ENCODE results near the gene TMEM178A.
A peak's percentile ranks its signal among the peaks of the same experiment; 100 is the strongest.

TMEM178A gene

GRCh38 chr2:39712953-39713352, 47.2 kb downstream of the TMEM178A start:
- Histone ChIP-seq H3K9ac (ENCODE audit: low read length in 2 of 2) (no peak overlapping the region), H3K4me1 (ENCODE audit: control insufficient read depth, insufficient read depth, low read length) (no peaks in the 10 kb centered on the region), H3K27me3 (ENCODE audit: control insufficient read depth in 1 of 2, insufficient read depth in 2 of 2, low read length in 2 of 2) (no peaks in the 10 kb centered on the region), H3K36me3 (ENCODE audit: control insufficient read depth in 2 of 2, insufficient read depth in 2 of 2, low read length in 2 of 2) (no peaks in the 10 kb centered on the region), H3K9me3 (ENCODE audit: control insufficient read depth in 2 of 2, low read length in 2 of 2) (no peaks in the 10 kb centered on the region), H3K27ac (ENCODE audit: low read length) (no peak overlapping the region), H3K4me3 (ENCODE audit: low read length in 2 of 2) (no peak overlapping the region)

- H3K9me3 ChIP-seq (ENCODE audit: control insufficient read depth in 2 of 2, low read length in 2 of 2) = no peaks in the 10 kb centered on the region
- H3K9ac ChIP-seq (ENCODE audit: low read length in 2 of 2) = no peak overlapping the region
- no peaks in the 10 kb centered on the region for H3K27me3 ChIP-seq (ENCODE audit: control insufficient read depth in 1 of 2, insufficient read depth in 2 of 2, low read length in 2 of 2)
- H3K36me3 ChIP-seq (ENCODE audit: control insufficient read depth in 2 of 2, insufficient read depth in 2 of 2, low read length in 2 of 2) = no peaks in the 10 kb centered on the region
- no peak overlapping the region for H3K4me3 ChIP-seq (ENCODE audit: low read length in 2 of 2)
- H3K27ac ChIP-seq (ENCODE audit: low read length) = no peak overlapping the region
- no peaks in the 10 kb centered on the region for H3K4me1 ChIP-seq (ENCODE audit: control insufficient read depth, insufficient read depth, low read length)
These were observed 49.4 kb downstream of the TMEM178A start for GRCh38 chr2:39715095-39715494.

GRCh38 chr2:39715822-39716221, 50.1 kb downstream of the TMEM178A start:
- Histone ChIP-seq H3K4me3 (ENCODE audit: low read length in 2 of 2) (no peak overlapping the region), H3K4me1 (ENCODE audit: control insufficient read depth, insufficient read depth, low read length) (no peaks in the 10 kb centered on the region), H3K36me3 (ENCODE audit: control insufficient read depth in 2 of 2, insufficient read depth in 2 of 2, low read length in 2 of 2) (no peaks in the 10 kb centered on the region), H3K9ac (ENCODE audit: low read length in 2 of 2) (no peak overlapping the region), H3K9me3 (ENCODE audit: control insufficient read depth in 2 of 2, low read length in 2 of 2) (no peaks in the 10 kb centered on the region), H3K27ac (ENCODE audit: low read length) (no peak overlapping the region), H3K27me3 (ENCODE audit: control insufficient read depth in 1 of 2, insufficient read depth in 2 of 2, low read length in 2 of 2) (no peaks in the 10 kb centered on the region)

- no peaks in the 10 kb centered on the region for H3K9me3 ChIP-seq (ENCODE audit: control insufficient read depth in 2 of 2, low read length in 2 of 2)
- no peak overlapping the region for H3K4me3 ChIP-seq (ENCODE audit: low read length in 2 of 2)
- H3K4me1 ChIP-seq (ENCODE audit: control insufficient read depth, insufficient read depth, low read length) = no peaks in the 10 kb centered on the region
- H3K27me3 ChIP-seq (ENCODE audit: control insufficient read depth in 1 of 2, insufficient read depth in 2 of 2, low read length in 2 of 2) = no peaks in the 10 kb centered on the region
- H3K27ac ChIP-seq (ENCODE audit: low read length) = no peak overlapping the region
- no peaks in the 10 kb centered on the region for H3K36me3 ChIP-seq (ENCODE audit: control insufficient read depth in 2 of 2, insufficient read depth in 2 of 2, low read length in 2 of 2)
- no peak overlapping the region for H3K9ac ChIP-seq (ENCODE audit: low read length in 2 of 2)
These were observed 51.4 kb downstream of the TMEM178A start for GRCh38 chr2:39717067-39717466.

GRCh38 chr2:39718483-39718882, 52.8 kb downstream of the TMEM178A start:
- H3K4me1 ChIP-seq (ENCODE audit: control insufficient read depth, insufficient read depth, low read length) = peaks cover 2% of the 10 kb centered on the region
- no peaks in the 10 kb centered on the region for H3K36me3 ChIP-seq (ENCODE audit: control insufficient read depth in 2 of 2, insufficient read depth in 2 of 2, low read length in 2 of 2)
- H3K27ac ChIP-seq (ENCODE audit: low read length) = no peak overlapping the region
- H3K9me3 ChIP-seq (ENCODE audit: control insufficient read depth in 2 of 2, low read length in 2 of 2) = no peaks in the 10 kb centered on the region
- H3K9ac ChIP-seq (ENCODE audit: low read length in 2 of 2) = no peak overlapping the region
- H3K27me3 ChIP-seq (ENCODE audit: control insufficient read depth in 1 of 2, insufficient read depth in 2 of 2, low read length in 2 of 2) = no peaks in the 10 kb centered on the region
- no peak overlapping the region for H3K4me3 ChIP-seq (ENCODE audit: low read length in 2 of 2)

GRCh38 chr2:39719317-39719716, 53.6 kb downstream of the TMEM178A start:
- Histone ChIP-seq H3K27me3 (ENCODE audit: control insufficient read depth in 1 of 2, insufficient read depth in 2 of 2, low read length in 2 of 2) (no peaks in the 10 kb centered on the region), H3K4me1 (ENCODE audit: control insufficient read depth, insufficient read depth, low read length) (peaks cover 6% of the 10 kb centered on the region), H3K27ac (ENCODE audit: low read length) (no peak overlapping the region), H3K36me3 (ENCODE audit: control insufficient read depth in 2 of 2, insufficient read depth in 2 of 2, low read length in 2 of 2) (no peaks in the 10 kb centered on the region), H3K9me3 (ENCODE audit: control insufficient read depth in 2 of 2, low read length in 2 of 2) (no peaks in the 10 kb centered on the region), H3K4me3 (ENCODE audit: low read length in 2 of 2) (no peak overlapping the region), H3K9ac (ENCODE audit: low read length in 2 of 2) (no peak overlapping the region)

GRCh38 chr2:39720970-39721369, 55.3 kb downstream of the TMEM178A start:
- H3K27me3 ChIP-seq (ENCODE audit: control insufficient read depth in 1 of 2, insufficient read depth in 2 of 2, low read length in 2 of 2) = no peaks in the 10 kb centered on the region
- no peaks in the 10 kb centered on the region for H3K36me3 ChIP-seq (ENCODE audit: control insufficient read depth in 2 of 2, insufficient read depth in 2 of 2, low read length in 2 of 2)
- peaks cover 6% of the 10 kb centered on the region for H3K4me1 ChIP-seq (ENCODE audit: control insufficient read depth, insufficient read depth, low read length)
- no peaks in the 10 kb centered on the region for H3K9me3 ChIP-seq (ENCODE audit: control insufficient read depth in 2 of 2, low read length in 2 of 2)
- no peak overlapping the region for H3K9ac ChIP-seq (ENCODE audit: low read length in 2 of 2)
- no peak overlapping the region for H3K4me3 ChIP-seq (ENCODE audit: low read length in 2 of 2)
- H3K27ac ChIP-seq (ENCODE audit: low read length) = no peak overlapping the region

- Histone ChIP-seq H3K9ac (ENCODE audit: low read length in 2 of 2) (no peak overlapping the region), H3K4me1 (ENCODE audit: control insufficient read depth, insufficient read depth, low read length) (peaks cover 6% of the 10 kb centered on the region), H3K27ac (ENCODE audit: low read length) (peak overlapping the region; percentile 31)
These were observed 57.8 kb downstream of the TMEM178A start for GRCh38 chr2:39723497-39723896.

GRCh38 chr2:39723946-39724827, 58.5 kb downstream of the TMEM178A start:
- peaks cover 6% of the 10 kb centered on the region for H3K4me1 ChIP-seq (ENCODE audit: control insufficient read depth, insufficient read depth, low read length)
- peak overlapping the region; percentile 31 for H3K27ac ChIP-seq (ENCODE audit: low read length)
- no peaks in the 10 kb centered on the region for H3K9me3 ChIP-seq (ENCODE audit: control insufficient read depth in 2 of 2, low read length in 2 of 2)
- H3K4me3 ChIP-seq (ENCODE audit: low read length in 2 of 2) = no peak overlapping the region
- no peak overlapping the region for H3K9ac ChIP-seq (ENCODE audit: low read length in 2 of 2)
- H3K36me3 ChIP-seq (ENCODE audit: control insufficient read depth in 2 of 2, insufficient read depth in 2 of 2, low read length in 2 of 2) = no peaks in the 10 kb centered on the region
- no peaks in the 10 kb centered on the region for H3K27me3 ChIP-seq (ENCODE audit: control insufficient read depth in 1 of 2, insufficient read depth in 2 of 2, low read length in 2 of 2)

More at GRCh38 chr2:39723497-39723896, 57.8 kb downstream of the TMEM178A start:
- Histone ChIP-seq H3K36me3 (ENCODE audit: control insufficient read depth in 2 of 2, insufficient read depth in 2 of 2, low read length in 2 of 2) (no peaks in the 10 kb centered on the region), H3K9me3 (ENCODE audit: control insufficient read depth in 2 of 2, low read length in 2 of 2) (no peaks in the 10 kb centered on the region), H3K27me3 (ENCODE audit: control insufficient read depth in 1 of 2, insufficient read depth in 2 of 2, low read length in 2 of 2) (no peaks in the 10 kb centered on the region), H3K4me3 (ENCODE audit: low read length in 2 of 2) (no peak overlapping the region)

- H3K27ac ChIP-seq (ENCODE audit: low read length) = no peak overlapping the region
- H3K9me3 ChIP-seq (ENCODE audit: control insufficient read depth in 2 of 2, low read length in 2 of 2) = no peaks in the 10 kb centered on the region
- H3K36me3 ChIP-seq (ENCODE audit: control insufficient read depth in 2 of 2, insufficient read depth in 2 of 2, low read length in 2 of 2) = no peaks in the 10 kb centered on the region
- peaks cover 6% of the 10 kb centered on the region for H3K4me1 ChIP-seq (ENCODE audit: control insufficient read depth, insufficient read depth, low read length)
- H3K9ac ChIP-seq (ENCODE audit: low read length in 2 of 2) = no peak overlapping the region
- no peak overlapping the region for H3K4me3 ChIP-seq (ENCODE audit: low read length in 2 of 2)
- no peaks in the 10 kb centered on the region for H3K27me3 ChIP-seq (ENCODE audit: control insufficient read depth in 1 of 2, insufficient read depth in 2 of 2, low read length in 2 of 2)
These were observed 59.1 kb downstream of the TMEM178A start for GRCh38 chr2:39724828-39725144.

- Histone ChIP-seq H3K36me3 (ENCODE audit: control insufficient read depth in 2 of 2, insufficient read depth in 2 of 2, low read length in 2 of 2) (no peaks in the 10 kb centered on the region), H3K9me3 (ENCODE audit: control insufficient read depth in 2 of 2, low read length in 2 of 2) (no peaks in the 10 kb centered on the region), H3K9ac (ENCODE audit: low read length in 2 of 2) (no peak overlapping the region), H3K27ac (ENCODE audit: low read length) (no peak overlapping the region), H3K4me3 (ENCODE audit: low read length in 2 of 2) (no peak overlapping the region), H3K4me1 (ENCODE audit: control insufficient read depth, insufficient read depth, low read length) (peaks cover 6% of the 10 kb centered on the region), H3K27me3 (ENCODE audit: control insufficient read depth in 1 of 2, insufficient read depth in 2 of 2, low read length in 2 of 2) (no peaks in the 10 kb centered on the region)
These were observed 59.7 kb downstream of the TMEM178A start for GRCh38 chr2:39725401-39725800.

Data from stomach smooth muscle (tissue), 2 donors.